Ammon's horn (tissue), 1 donor: Measurements from ENCODE around the gene HERPUD1.
"Not testable (repeated sequence)": the region's sequence is repeated elsewhere in the genome, so short reads cannot be mapped to it uniquely, and the experiment has no call there.

ENCODE experiments used
- DNase-seq: peaks from one replicate; pipeline ENCODE4 v3.0.0-alpha.2; 2016; ENCODE audit warnings: low spot score

The HERPUD1 gene

DNA sequence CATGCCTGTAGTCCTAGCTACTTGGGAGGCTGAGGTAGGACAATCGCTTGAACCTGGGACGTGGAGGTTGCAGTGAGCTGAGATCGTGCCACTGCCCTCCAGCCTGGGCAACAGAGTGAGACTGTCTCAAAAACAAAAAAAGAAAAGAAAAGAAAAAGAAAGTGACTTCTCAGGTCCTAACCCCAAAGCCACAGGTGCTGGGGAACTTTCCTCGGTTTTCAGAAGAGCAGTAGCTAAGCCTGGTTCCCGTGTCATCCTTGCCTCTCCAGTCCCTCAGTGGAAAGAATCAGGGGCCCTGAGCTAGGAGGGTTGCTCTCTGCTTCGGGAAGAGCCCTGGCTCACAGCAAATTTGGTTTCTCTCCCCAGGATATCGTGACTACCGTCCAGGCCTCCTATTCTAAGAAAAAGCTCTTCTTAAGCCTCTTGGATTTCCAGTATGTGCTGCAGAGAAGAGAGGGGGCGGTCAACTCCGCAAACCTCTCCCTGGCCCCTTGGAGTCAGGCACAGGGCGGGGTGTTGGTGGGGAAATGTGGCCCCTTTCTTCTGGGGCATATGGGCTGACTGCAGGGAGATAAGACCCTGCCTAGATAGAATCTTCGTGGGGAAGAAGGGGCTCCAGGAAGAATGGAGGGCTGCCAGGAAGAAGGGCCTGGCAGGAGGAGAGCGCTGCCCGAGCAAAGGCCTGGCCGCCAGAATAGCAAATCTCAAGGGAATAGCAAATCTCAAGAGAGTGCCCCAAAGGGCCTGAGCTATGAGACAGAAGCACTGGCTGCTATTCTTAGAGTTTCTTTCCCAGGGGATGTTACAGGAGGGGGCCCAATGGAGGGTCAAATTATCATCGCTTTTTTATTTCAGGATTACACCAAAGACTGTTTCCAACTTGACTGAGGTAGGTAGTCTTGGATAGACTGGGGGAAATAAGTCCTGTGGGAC, 49.1 kb downstream of the HERPUD1 start:
- no peak for DNase-seq

DNA sequence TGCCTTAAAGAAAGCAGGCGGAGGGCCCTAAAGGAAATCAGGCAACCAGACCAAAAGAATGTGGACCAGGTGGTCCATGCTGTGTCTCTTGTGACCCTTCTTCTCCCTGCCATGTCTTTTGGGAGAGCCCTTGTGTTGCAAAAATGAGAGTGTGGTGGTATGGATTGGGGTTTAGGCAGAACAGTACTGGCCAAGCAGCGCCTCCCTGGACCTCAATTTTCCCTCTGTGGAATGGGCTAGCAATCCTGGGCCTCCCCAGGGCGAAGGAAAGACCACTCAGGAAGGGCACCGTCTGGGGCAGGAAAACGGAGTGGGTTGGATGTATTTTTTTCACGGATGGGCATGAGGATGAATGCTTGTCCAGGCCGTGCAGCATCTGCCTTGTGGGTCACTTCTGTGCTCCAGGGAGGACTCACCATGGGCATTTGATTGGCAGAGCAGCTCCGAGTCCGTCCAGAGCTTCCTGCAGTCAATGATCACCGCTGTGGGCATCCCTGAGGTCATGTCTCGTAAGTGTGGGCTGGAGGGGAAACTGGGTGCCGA, 49.9 kb downstream of the HERPUD1 start:
- DNase-seq = no peak

DNA sequence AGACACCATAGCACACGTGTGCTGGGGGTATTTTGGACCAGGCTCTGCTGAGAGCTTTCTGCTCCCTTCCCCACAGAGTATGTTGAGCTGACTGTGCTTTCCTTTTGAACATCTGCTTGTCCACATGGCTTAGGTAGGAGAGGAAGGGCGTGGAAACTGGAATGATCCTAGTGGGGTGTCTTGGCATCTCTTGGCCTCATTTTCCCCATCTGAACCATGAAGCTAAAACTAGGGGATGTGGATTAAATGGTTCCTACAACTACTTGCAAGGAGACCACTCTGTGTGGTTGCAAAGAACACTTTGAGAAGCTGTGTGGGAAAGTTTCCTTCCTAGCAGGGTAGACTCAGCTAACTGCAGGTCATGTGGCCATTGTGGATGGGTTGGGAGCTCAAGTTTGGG, 50.8 kb downstream of the HERPUD1 start:
- no peak for DNase-seq

DNA sequence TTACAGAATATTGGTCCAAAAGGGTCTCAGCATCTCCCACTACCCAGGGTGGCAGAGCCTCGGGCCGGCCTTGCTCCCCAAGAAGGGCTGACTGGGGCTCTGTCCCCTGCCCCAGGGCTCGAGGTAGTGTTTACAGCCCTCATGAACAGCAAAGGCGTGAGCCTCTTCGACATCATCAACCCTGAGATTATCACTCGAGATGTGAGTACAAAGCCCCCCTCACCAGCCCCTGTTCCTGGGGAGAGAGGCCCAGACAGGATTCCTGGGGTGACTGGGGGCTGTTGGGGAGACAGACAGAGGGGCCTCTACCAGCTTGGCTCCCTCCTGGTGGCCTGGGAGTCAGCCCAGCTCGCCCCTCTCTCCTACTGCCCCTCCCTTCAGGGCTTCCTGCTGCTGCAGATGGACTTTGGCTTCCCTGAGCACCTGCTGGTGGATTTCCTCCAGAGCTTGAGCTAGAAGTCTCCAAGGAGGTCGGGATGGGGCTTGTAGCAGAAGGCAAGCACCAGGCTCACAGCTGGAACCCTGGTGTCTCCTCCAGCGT, 51.3 kb downstream of the HERPUD1 start:
- no peak for DNase-seq

DNA sequence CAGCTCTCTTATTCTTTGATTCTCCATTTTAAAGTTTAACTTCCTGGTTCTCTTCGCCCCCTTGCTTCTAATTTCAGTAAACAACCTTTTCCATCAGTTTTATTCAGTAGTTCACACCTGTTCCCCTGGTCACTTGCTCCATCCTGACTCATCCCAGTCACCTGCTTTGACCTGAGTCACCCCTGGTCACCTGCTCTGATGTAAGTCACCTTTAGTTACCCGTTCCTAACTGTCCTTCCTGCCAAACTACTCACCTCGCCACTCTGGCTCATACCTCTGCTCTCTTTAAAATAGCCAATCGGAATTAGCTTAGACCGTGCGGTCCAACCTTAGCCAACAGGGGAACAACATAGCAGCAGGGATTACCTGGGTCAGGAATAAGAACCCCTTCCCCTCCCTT, 52.7 kb downstream of the HERPUD1 start:
- DNase-seq = no peak

DNA sequence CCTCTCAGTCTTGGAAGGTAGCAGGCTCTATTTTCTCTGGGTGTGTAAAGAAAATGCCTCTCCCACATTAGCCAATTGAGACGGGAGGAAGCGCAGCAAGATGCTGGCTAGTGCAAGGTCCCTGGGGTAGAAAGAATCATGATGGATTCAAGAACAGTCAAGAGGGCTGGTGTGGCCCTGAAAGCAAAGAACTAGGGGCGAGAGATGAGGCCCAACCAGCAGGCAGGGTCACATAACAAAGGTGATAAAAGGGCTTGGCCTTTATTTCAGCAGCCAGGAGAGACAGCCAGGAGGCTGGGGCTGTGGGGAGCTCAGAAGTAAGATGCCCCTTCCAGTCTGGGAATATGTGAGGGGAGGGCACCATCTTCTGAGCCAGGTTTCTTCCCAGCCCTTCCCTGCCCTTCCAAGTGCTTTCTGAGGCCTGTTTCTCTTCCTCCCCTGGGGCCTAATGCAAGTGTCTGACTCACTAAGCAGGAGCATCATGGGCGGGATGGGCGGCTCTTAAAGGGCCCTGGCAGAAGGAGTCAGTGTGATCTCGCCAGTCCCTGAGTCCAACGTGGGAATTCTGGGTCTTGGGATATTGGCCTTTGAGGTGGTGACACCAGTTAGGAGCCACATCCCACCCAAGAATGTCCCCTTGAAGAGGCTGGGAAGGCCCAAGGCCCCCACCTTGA, 53.5 kb downstream of the HERPUD1 start:
- DNase-seq = no peak

DNA sequence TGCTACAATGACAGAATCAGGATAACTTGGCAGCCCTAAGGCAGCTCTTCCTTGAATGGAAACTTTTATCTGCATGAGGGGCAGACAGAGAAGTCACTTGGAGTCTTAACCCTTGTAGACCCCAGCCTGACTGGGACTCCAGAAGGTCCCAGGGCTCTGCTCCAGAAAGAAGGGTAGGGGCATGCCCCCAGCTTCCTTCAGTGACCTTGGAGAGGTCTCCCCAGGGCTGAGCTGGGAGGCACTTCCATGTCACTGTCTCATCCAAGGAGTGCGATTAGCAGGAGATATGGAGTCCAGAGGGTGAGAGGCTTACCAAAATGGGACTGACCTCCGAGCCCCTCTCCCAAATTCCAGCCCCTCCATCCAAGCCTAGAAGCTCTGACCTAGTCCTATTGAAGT, 54.0 kb downstream of the HERPUD1 start:
- DNase-seq = no peak

DNA sequence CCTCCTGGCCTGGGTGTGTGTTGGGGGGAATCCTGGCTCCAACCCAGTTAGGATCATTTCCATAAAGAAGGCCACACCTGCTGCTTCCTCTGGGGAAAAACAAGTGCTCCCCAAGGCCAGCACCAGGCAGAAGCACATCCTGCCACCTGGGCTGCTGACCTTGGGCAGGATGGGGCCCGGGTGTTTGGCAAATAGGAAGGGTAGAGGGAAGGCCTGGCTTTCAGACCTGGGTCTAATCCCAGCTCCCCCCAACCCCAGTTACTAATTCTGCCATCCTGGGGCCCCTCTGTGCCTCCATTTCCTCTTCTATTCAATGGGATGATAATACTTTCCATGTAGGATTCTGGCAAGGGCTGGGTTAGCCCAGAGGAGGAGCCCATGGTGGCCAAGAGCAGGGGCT, 54.4 kb downstream of the HERPUD1 start:
- no peak for DNase-seq

DNA sequence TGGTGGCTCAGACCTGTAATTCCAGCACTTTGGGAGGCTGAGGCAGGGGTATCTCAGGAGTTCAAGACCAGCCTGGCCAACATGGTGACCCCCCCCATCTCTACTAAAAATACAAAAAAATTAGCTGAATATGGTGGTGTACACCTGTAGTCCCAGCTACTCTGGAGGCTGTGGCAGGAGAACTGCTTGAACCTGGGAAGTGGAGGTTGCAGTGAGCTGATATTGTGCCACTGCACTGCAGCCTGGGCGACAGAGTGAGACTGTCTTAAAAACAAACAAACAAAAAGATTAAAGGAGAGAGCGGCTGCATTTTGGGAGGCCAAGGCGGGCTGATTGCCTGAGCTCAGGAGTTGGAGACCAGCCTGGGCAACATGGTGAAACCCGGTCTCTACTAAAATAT, 55.0 kb downstream of the HERPUD1 start:
- not testable (repeated sequence) for DNase-seq

DNA sequence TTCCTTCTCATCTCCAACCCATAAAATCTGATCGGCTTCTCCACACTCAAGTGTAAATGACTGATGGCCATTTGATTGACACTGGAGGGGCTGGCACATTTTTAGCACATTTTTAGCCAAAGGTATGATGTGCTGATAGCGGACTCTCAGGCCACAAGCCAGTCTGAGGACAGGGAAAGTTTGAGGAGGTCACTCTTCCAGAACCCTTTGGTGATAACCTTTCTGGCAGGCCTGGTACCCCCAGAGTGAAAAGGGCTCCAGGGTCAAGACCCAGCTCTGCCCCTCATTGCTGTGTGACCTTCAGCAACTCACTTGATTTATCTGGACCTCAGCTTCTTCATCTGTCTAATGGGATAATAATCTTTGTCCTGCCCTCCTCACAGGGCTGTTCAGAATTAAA, 55.8 kb downstream of the HERPUD1 start:
- no peak for DNase-seq

DNA sequence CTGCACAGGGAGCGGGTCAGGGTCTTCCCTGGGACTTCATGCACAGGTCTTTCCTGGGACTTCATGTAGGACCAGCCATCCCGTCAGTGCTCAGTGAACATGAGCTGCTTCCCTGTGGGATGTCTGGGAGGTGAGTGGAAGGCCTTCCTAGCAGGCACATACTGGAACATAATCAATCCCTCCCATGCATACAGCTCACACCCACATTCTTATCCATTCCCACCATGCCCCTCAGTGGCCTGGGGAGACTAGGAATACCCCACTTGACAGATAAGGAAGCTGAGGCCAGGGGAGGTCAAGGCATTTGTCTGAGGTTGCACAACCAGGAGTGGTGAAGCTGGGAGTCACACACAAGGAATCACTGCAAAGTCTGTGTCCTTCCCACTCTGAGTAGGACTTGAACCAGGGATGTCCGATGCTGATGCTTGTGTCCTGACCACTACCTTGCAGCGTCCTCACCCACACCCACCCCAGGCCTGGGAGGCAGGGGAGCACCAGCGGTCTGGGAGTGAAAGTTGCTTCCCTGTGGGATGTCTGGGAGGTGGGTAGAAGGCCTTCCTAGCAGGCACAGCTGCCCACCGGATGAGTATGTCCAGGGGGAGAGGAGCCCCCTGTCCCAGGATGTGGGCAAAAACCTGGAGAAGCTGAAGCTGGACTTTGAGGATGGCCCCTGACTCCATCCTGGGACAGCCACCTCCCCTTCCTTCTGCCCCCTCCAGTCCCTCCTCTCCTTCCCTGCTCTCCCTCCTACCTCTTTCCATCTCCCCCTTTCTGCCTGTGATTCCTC, 56.4 kb downstream of the HERPUD1 start:
- no peak for DNase-seq

DNA sequence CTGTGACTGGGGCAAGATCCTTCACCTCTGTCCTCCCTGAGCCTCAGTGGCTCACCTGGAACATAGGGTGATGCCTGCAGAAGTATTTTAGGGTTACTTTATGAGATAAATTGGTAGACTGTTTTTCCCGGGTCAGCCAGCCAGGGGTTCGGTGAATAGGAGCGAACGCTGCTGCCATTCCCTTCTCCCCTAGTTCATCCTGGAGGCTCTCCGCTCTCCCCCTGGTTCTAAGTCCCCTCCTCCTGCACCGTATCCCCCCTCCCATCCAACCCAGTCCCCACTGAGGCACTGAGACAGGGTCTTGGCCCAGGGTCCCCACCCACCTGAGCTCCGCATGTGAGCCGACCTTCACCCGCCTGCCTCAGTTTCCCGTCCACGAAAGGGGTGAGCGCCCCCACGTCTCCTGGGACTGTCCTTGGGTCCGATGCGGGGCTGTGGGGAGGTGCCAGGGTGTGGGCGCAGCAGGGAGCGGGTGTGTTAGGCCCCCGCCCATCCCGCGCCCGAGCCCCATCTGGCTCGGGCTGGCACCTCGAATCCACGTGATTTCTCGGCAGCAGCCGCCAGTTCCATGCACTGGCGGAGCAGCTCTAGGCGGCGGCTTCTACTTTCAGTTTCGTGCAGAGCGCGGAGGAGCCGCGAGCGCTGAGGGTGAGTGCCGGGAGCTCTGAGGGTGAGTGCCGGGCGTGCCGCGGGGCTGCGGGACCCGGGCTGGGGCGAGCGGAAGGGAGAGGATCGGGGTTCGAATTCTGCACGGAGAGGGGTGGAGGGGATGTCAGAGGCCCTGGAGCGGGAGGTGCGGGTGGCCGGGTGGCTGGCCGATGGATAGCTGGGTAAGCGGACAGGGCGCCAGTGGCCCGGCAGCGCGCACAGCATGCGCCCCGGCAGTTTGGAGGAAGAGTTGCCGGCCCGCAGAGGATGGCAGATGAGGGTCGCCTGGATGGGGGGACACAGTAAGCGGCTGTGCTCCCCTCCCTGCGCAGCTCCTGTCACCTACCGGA, 57.3 kb downstream of the HERPUD1 start, which contains the start of gene NLRC5:
Gene NLRC5 (plus strand): TSS at position 610 of the 998 bp plus-strand sequence. CDS start 31,156 bp downstream, outside the sequence.
- peak; percentile 81 for DNase-seq

DNA sequence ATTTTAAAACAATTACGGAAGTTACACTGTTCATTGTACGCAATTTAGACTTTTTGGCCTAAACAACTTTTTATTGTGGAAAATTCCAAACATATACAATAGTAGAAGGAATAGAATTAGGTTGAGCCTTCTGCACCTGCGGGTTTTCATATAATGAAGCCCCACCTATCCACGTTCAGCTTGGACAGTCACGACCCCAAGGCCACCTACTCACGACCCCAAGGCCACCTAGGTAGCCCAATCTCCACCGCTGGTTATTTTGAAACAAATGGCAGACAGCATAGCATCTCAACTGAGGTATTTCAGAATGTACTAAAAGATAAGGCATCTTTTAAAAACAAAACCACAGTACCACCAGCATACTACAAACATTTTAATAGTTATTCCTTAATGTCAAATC, 58.0 kb downstream of the HERPUD1 start:
- DNase-seq = no peak

DNA sequence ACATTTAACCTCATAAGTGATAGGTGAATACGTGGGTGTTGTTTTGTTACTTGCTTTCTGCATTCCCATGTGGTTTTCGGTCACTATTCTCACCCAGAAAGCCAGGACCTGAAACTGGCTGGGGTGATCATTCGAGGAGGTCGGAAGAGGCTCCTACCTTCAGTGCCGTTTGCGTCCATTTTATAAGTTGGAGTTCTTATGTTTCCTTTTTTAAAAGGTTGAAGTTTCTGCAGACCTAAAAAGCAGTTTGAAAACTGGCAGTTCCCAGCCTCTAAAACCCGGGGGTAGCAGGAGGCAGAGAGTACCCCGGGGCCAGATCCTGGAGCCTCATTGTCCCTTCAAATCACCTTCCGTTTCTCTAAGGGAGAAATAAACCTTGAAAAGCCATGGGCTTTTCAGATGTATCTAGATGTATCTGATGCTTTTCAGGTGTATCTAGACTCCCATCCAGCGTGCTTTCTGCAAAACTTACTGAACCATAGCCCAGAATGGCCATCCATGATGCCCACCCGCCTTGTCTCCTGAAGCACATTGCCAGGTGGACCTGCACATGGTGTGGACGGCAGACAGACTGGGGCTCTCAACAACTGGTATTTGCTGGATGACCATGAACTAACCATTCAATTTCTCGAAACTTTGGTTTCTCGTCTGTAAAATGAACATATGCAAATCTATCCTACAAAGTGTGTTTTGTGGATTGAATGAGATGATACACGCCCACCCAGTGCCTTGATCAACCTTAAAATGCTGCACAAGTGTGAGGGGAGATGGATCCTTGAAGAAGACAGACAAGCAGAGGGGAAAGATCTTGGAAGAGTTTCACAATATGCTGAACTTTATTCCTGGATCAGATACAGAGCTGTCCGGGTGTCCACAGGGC, 58.7 kb downstream of the HERPUD1 start:
- DNase-seq = no peak

DNA sequence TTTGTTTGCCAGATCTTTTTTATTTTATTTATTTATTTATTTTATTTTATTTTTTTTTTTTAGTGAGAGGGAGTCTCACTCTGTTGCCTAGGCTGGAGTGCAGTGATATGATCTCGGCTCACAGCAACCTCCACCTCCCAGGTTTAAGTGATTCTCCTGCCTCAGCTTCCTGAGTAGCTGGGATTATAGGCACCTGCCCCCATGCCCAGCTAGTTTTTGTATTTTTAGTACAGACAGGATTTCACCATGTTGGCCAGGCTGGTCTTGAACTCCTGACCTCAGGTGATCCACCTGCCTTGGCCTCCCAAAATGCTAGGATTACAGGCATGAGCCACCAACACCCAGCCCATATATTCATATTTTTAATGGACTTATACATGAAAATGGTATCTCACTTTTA, 60.5 kb downstream of the HERPUD1 start:
- not testable (repeated sequence) for DNase-seq

DNA sequence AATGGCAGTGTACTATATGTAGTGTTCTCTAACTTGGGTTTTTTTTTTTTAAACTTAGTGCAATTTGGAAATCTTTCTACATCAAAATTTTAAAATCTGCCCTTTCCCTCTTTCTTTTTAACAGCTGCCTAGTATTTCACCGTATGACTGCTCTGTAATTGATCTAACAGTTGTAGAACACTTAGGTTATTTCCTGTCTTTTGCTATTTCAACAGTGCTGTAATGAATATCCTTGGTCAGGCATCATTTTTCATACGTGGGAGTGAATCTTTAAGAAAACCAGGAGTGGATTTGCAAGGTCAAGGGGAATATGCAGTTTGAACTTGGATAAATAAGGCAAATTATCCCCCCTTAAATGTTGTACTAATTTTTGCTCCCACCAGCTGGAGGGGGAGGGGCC, 61.3 kb downstream of the HERPUD1 start:
- DNase-seq = no peak

DNA sequence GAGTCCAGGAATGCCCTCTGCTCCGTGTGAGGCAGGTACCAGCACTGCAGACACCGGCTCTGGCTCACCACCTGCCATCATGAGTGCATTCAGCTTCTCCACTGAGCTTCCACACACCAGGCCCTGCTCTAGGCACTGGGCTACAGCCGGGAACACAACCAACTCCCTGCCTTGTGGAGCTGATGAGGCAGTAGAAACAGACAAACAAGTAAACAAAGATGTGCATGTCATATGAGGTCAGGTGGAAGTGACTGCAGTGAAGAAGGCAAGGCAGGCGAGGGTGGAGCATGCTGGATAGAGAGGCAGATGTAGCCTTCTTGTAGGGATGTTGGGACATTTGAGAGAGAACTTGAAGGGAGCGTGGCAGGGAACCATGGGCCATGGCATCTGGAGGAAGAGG, 62.4 kb downstream of the HERPUD1 start:
- DNase-seq = no peak
